SK-N-SH (cell line): ENCODE measurements around the gene CISD1. TPM values are rescaled to one million over a fixed set of nuclear protein-coding genes. Genes with fewer than 3 reads are reported as not detected.

Experiments used
- CTCF ChIA-PET: fragments of 300-600, 350-600 bp; formaldehyde crosslinking; extraction: SDS; loops from one replicate; lab custom pipeline; 2021; lab: Yijun Ruan, JAX
- POLR2A ChIA-PET: fragments of 350-600 bp; sonication (Branson Sonifier 250); formaldehyde crosslinking; extraction: SDS; loops from one replicate; lab custom pipeline; 2020; ENCODE audit warnings: antibody characterized with exemption, inconsistent platforms; lab: Yijun Ruan, JAX
- DNase-seq: peaks from one replicate; pipeline ENCODE4 v3.0.0; 2012
- H2AFZ ChIP-seq: fragments of 200-600 bp; sonication (generic); 2 replicates; pipeline ENCODE4 v1.8.1; 2016; ENCODE audit warnings: antibody characterized with exemption, mild to moderate bottlenecking, low read depth
- H3F3A ChIP-seq: fragments of 200-600 bp; sonication (generic); replicated peaks from 2 replicates; pipeline ENCODE3; 2016; ENCODE audit warnings: antibody characterized with exemption, mild to moderate bottlenecking; ENCODE audit not compliant: insufficient read depth
- H3K27ac ChIP-seq, 2 experiments: fragments of 200-500 bp in 1 of 2; fragments of 200-600 bp in 1 of 2; sonication (Bioruptor generic) in 1 of 2; sonication (generic), shearing (Covaris generic) in 1 of 2; 2 replicates each; pipeline versions ENCODE4 v1.5.1 to v1.6.1; 2014 to 2016; ENCODE audit warnings: low read depth in 2 of 2, inconsistent platforms in 1 of 2, low read length in 1 of 2, mild to moderate bottlenecking in 1 of 2, mixed read lengths in 1 of 2
- H3K27me3 ChIP-seq: fragments of 200-600 bp; sonication (generic), shearing (Covaris generic); 2 replicates; pipeline ENCODE4 v1.6.1; 2016; ENCODE audit warnings: mixed run types; ENCODE audit not compliant: insufficient read depth
- H3K36me3 ChIP-seq, 2 experiments: fragments of 200-500 bp in 1 of 2; fragments of 200-600 bp in 1 of 2; sonication (Bioruptor generic) in 1 of 2; sonication (generic) in 1 of 2; replicated peaks in 1 of 2; 2 replicates each; pipeline versions ENCODE3 to v1.5.1; 2014 to 2016; ENCODE audit warnings: low read length in 1 of 2, mild to moderate bottlenecking in 1 of 2; ENCODE audit not compliant: insufficient read depth in 2 of 2, control insufficient read depth in 1 of 2
- H3K4me1 ChIP-seq, 2 experiments: fragments of 200-500 bp in 1 of 2; fragments of 200-600 bp in 1 of 2; sonication (Bioruptor generic) in 1 of 2; sonication (generic), shearing (Covaris generic) in 1 of 2; 2 replicates each; pipeline versions ENCODE4 v1.5.1 to v1.6.1; 2014 to 2016; ENCODE audit warnings: low read depth in 1 of 2, low read length in 1 of 2, mixed run types in 1 of 2; ENCODE audit not compliant: insufficient read depth in 2 of 2, control insufficient read depth in 1 of 2
- H3K4me2 ChIP-seq: fragments of 200-600 bp; sonication (generic), shearing (Covaris generic); 2 replicates; pipeline ENCODE4 v1.6.1; 2017; ENCODE audit warnings: mixed run types
- H3K4me3 ChIP-seq, 2 experiments: fragments of 200-500 bp in 1 of 2; fragments of 200-600 bp in 1 of 2; sonication (Bioruptor generic) in 1 of 2; sonication (generic), shearing (Covaris generic) in 1 of 2; 2 replicates each; pipeline versions ENCODE4 v1.5.1 to v1.8.1; 2014 to 2016; ENCODE audit warnings: low read depth in 2 of 2, inconsistent platforms in 1 of 2, low read length in 1 of 2, mild to moderate bottlenecking in 1 of 2, mixed read lengths in 1 of 2, moderate library complexity in 1 of 2
- H3K79me2 ChIP-seq: fragments of 200-600 bp; sonication (generic); 2 replicates; pipeline ENCODE4 v1.8.1; 2017; ENCODE audit warnings: mild to moderate bottlenecking; ENCODE audit not compliant: insufficient read depth
- H3K9ac ChIP-seq: fragments of 200-600 bp; sonication (generic); 2 replicates; pipeline ENCODE4 v1.6.1; 2017; ENCODE audit warnings: mixed run types
- H3K9me2 ChIP-seq: fragments of 200-600 bp; sonication (generic); 2 replicates; pipeline ENCODE4 v1.6.1; 2017; ENCODE audit warnings: mixed run types
- H3K9me3 ChIP-seq: fragments of 200-600 bp; sonication (generic); 2 replicates; pipeline ENCODE4 v1.6.1; 2017; ENCODE audit warnings: mixed run types, mild to moderate bottlenecking, moderate library complexity
- H4K20me1 ChIP-seq: fragments of 200-600 bp; sonication (generic); 2 replicates; pipeline ENCODE4 v1.6.1; 2017; ENCODE audit warnings: mild to moderate bottlenecking, mixed run types; ENCODE audit not compliant: insufficient read depth
- EP300 ChIP-seq, 2 experiments: IDR thresholded peaks; 2 replicates each; pipeline versions ENCODE4 v1.4.0 to v1.6.1; 2012; ENCODE audit warnings: borderline replicate concordance in 1 of 2, low read depth in 1 of 2, low read length in 1 of 2
- EZH2phosphoT487 ChIP-seq: fragments of 200-600 bp; sonication (generic); IDR thresholded peaks from 2 replicates; pipeline ENCODE4 v1.6.1; 2017; ENCODE audit warnings: low read depth, mixed run types, mild to moderate bottlenecking, antibody characterized with exemption, moderate library complexity, borderline replicate concordance
- POLR2AphosphoS5 ChIP-seq: IDR thresholded peaks from 2 replicates; pipeline ENCODE4 v1.6.1; 2012; ENCODE audit warnings: low read depth, low read length
- RFX5 ChIP-seq: IDR thresholded peaks from 2 replicates; pipeline ENCODE4 v1.6.1; 2012; ENCODE audit warnings: mild to moderate bottlenecking, improper control_type of control experiment, low read length
- TCF12 ChIP-seq: IDR thresholded peaks from 2 replicates; pipeline ENCODE4 v1.4.0; 2012
- WGBS: methylation state at CpG from one replicate; pipeline ENCODE4 v1.1.6; 2017; ENCODE audit warnings: low lambda C conversion rate; 5-methylcytosine and 5-hydroxymethylcytosine counted together
- polyA plus RNA-seq, 3 experiments: library from polyadenylated mRNA; depleted of rRNA; stranded (reverse); fragments of >200 nt; gene quantifications; 2 replicates each; pipeline ENCODE4 v1.2.3, GENCODE V29; 2012
- TF ChIP-seq, protein P1 (sequence below): fragments of 150-350 bp; IDR thresholded peaks from 2 replicates; pipeline ENCODE4 v1.6.1; 2017; ENCODE audit warnings: antibody characterized with exemption, low read length, low read depth, borderline replicate concordance
- TF ChIP-seq, protein P2 (sequence below): fragments of 150-350 bp; IDR thresholded peaks from 2 replicates; pipeline ENCODE4 v1.6.1; 2016; ENCODE audit warnings: mild to moderate bottlenecking, low read depth, low read length

Gene CISD1
- polyA plus RNA-seq, 1 of the 3 experiments (the other 2 are of a cell fraction) = 34.1 TPM

DNA sequence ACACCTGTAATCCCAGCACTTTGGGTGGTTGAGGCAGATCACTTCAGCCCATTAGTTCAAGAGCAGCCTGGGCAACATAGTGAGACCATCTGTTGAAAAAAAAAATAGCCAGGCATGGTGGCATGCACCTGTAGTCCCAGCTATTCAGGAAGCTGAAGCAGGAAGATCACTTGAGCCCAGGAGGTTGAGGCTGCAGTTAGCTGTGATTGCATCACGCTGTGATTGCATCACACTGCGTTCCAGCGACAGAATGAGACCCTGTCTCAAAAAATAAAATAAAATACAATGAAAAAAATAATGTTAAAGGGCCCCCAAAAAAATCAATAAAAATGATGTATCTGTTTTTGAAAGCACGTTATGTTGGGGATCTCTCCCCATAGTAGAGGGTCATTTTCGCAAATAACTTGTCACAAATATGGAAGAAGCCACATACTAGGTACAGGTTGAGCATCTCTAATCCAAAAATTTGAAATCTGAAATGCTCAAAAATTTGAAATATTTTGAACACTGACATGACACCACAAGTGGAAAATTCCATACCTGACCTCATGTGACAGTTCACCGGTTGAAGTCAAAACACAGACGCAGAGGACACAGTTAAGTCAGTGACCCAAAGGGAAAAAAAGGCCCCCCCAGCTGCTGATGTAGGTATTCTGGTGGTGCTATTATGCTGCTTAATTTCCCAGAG is 9.5 kb downstream of the CISD1 start:
- H3K4me3 ChIP-seq = no peak overlapping the region
- H3K27ac ChIP-seq = no peak overlapping the region
- peaks cover 46% of the 10 kb centered on the region for H3K79me2 ChIP-seq
- peaks cover 2 to 44% of the 10 kb centered on the region in 2 experiments; a peak in 3 of 4 replicates for H3K4me1 ChIP-seq
- ChIA-PET CTCF (interaction anchor here (0.7 to 4.8 kb wide), 3 partner anchors 13 to 101 kb away, joined by 3 to 25 read pairs (median 11); no protein-coding TSS in a partner anchor), POLR2A (no interaction called here)
- H3F3A ChIP-seq = peaks cover 31% of the 10 kb centered on the region
- H3K36me3 ChIP-seq = peaks cover 19% of the 10 kb centered on the region in 2 experiments
- H4K20me1 ChIP-seq = no peaks in the 10 kb centered on the region
- H3K27me3 ChIP-seq = no peaks in the 10 kb centered on the region
- no peak for DNase-seq
- H3K9ac ChIP-seq = no peak overlapping the region
- no peaks in the 10 kb centered on the region for H3K9me3 ChIP-seq
- H3K4me2 ChIP-seq = no peak overlapping the region
- TF ChIP-seq TCF12 (no peak), EZH2phosphoT487 (no peak), RFX5 (no peak)
- TF ChIP-seq, protein P1, sequence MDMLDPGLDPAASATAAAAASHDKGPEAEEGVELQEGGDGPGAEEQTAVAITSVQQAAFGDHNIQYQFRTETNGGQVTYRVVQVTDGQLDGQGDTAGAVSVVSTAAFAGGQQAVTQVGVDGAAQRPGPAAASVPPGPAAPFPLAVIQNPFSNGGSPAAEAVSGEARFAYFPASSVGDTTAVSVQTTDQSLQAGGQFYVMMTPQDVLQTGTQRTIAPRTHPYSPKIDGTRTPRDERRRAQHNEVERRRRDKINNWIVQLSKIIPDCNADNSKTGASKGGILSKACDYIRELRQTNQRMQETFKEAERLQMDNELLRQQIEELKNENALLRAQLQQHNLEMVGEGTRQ = no peak
- TF ChIP-seq, protein P2, sequence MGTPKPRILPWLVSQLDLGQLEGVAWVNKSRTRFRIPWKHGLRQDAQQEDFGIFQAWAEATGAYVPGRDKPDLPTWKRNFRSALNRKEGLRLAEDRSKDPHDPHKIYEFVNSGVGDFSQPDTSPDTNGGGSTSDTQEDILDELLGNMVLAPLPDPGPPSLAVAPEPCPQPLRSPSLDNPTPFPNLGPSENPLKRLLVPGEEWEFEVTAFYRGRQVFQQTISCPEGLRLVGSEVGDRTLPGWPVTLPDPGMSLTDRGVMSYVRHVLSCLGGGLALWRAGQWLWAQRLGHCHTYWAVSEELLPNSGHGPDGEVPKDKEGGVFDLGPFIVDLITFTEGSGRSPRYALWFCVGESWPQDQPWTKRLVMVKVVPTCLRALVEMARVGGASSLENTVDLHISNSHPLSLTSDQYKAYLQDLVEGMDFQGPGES = no peak
- H3K9me2 ChIP-seq = no peaks in the 10 kb centered on the region
- no peak overlapping the region for H2AFZ ChIP-seq
- 94% methylated on average over 7 of the region's 7 CpGs for WGBS

DNA sequence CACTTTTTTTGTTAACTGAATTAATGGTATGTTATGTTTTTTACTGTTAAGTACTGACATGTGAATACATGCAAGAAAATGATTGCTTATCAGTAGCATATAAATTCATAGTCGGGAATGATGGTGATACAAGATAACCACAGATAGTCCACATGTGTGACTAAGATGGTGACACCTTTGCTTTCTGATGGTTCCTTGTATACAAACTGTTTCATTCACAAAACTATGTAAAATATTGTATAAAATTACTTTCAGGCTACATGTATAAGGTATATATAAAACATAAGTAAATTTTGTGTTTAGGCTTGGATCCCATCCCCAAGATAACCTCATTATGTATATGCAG is 10.0 kb downstream of the CISD1 start:
- CTCF ChIA-PET = interaction anchor here (2.4 kb wide), 1 partner anchor 101 kb away, joined by 11 read pairs; no protein-coding TSS in a partner anchor
- Histone ChIP-seq H3K9me2 (no peaks in the 10 kb centered on the region), H3K27ac (no peak overlapping the region; a peak in 1 of 4 replicates), H2AFZ (no peak overlapping the region), H3K27me3 (no peaks in the 10 kb centered on the region)
- WGBS = 85% methylated on average over 1 of the region's 1 CpG
- TF ChIP-seq POLR2AphosphoS5 (no peak), EP300 (IDR thresholded peaks at IDR 0.05; ENCODE audit: borderline replicate concordance in 1 of 2, low read depth in 1 of 2, low read length in 1 of 2) (no peak), TCF12 (no peak)
- TF ChIP-seq, all 33 proteins: peak for 0
- no peaks in the 10 kb centered on the region for H4K20me1 ChIP-seq
- POLR2A ChIA-PET = no interaction called here
- H3K36me3 ChIP-seq = peaks cover 19 to 20% of the 10 kb centered on the region in 2 experiments
- peaks cover 27% of the 10 kb centered on the region for H3F3A ChIP-seq
- H3K4me3 ChIP-seq = no peak overlapping the region
- no peak for DNase-seq
- H3K9me3 ChIP-seq = no peaks in the 10 kb centered on the region
- H3K79me2 ChIP-seq = peaks cover 44% of the 10 kb centered on the region
- peaks cover 2 to 41% of the 10 kb centered on the region in 2 experiments; a peak in 3 of 4 replicates for H3K4me1 ChIP-seq
- H3K4me2 ChIP-seq = no peak overlapping the region
- no peak overlapping the region for H3K9ac ChIP-seq
